Hepatocyte (in vitro differentiated cells): ENCODE measurements around the gene OPRL1. TPM values are rescaled to one million over a fixed set of nuclear protein-coding genes. Genes with fewer than 3 reads are reported as not detected.

ENCODE experiments used
- DNase-seq: peaks from one replicate; pipeline ENCODE4 v3.0.0-alpha.2; 2016; ENCODE audit warnings: low spot score
- H2AFZ ChIP-seq: fragments of 200-600 bp; sonication (generic); 2 replicates; pipeline ENCODE4 v1.6.0; 2016; ENCODE audit warnings: antibody characterized with exemption, mild to moderate bottlenecking
- H3K27ac ChIP-seq: fragments of 200-600 bp; sonication (generic); 2 replicates; pipeline ENCODE4 v1.5.1; 2016; ENCODE audit warnings: mild to moderate bottlenecking
- H3K27me3 ChIP-seq: fragments of 200-600 bp; sonication (generic); 2 replicates; pipeline ENCODE4 v1.6.1; 2016
- H3K36me3 ChIP-seq: fragments of 200-600 bp; sonication (generic); replicated peaks from 2 replicates; pipeline ENCODE4 v1.5.1; 2016; ENCODE audit warnings: low read depth; ENCODE audit not compliant: insufficient read depth
- H3K4me1 ChIP-seq: fragments of 200-600 bp; sonication (generic); 2 replicates; pipeline ENCODE4 v1.5.1; 2016; ENCODE audit warnings: mild to moderate bottlenecking, moderate library complexity; ENCODE audit not compliant: insufficient read depth
- H3K4me2 ChIP-seq: fragments of 200-600 bp; sonication (generic); 2 replicates; pipeline ENCODE4 v1.6.0; 2016
- H3K4me3 ChIP-seq: fragments of 200-600 bp; sonication (generic); 2 replicates; pipeline ENCODE4 v1.5.1; 2016; ENCODE audit warnings: mild to moderate bottlenecking
- H3K79me2 ChIP-seq: fragments of 200-600 bp; sonication (generic); 2 replicates; pipeline ENCODE4 v1.6.0; 2017; ENCODE audit warnings: mild to moderate bottlenecking
- H3K9me2 ChIP-seq: fragments of 200-600 bp; sonication (generic); replicated peaks from 2 replicates; pipeline ENCODE4 v1.6.0; 2017; ENCODE audit warnings: mild to moderate bottlenecking; ENCODE audit not compliant: insufficient read depth
- H3K9me3 ChIP-seq: fragments of 200-600 bp; sonication (generic); 2 replicates; pipeline ENCODE4 v1.5.1; 2016; ENCODE audit warnings: low read depth, mild to moderate bottlenecking
- H4K20me1 ChIP-seq: fragments of 200-600 bp; sonication (generic); 2 replicates; pipeline ENCODE4 v1.6.0; 2016; ENCODE audit warnings: mild to moderate bottlenecking; ENCODE audit not compliant: insufficient read depth, poor library complexity, severe bottlenecking
- EZH2 ChIP-seq: fragments of 200-600 bp; sonication (generic); IDR thresholded peaks from 2 replicates; pipeline ENCODE4 v1.6.1; 2016; ENCODE audit warnings: antibody characterized with exemption, mild to moderate bottlenecking, borderline replicate concordance
- EZH2phosphoT487 ChIP-seq: fragments of 200-600 bp; sonication (generic); IDR thresholded peaks from one replicate; pipeline ENCODE4 v1.6.1; 2018; ENCODE audit warnings: antibody characterized with exemption, mild to moderate bottlenecking, low read depth, moderate library complexity; ENCODE audit not compliant: unreplicated experiment, severe bottlenecking
- WGBS: methylation state at CpG from one replicate; pipeline ENCODE4 v1.1.6; 2016; ENCODE audit warnings: low lambda C conversion rate; ENCODE audit errors: missing lambda C conversion rate; 5-methylcytosine and 5-hydroxymethylcytosine counted together
- polyA plus RNA-seq: library from polyadenylated mRNA; unstranded; fragments of >200 nt; fragmentation: Nextera tagmentation; extraction: Ambion mirVana; gene quantifications from 2 replicates; pipeline ENCODE4 v1.2.1, GENCODE V29; 2016
- total RNA-seq: library from RNA; depleted of rRNA; stranded (reverse); fragments of >200 nt; gene quantifications from 2 replicates; pipeline ENCODE4 v1.2.3, GENCODE V29; 2014
- TF ChIP-seq, protein P1 (sequence below): fragments of 200-600 bp; sonication (generic); IDR thresholded peaks from 2 replicates; pipeline ENCODE4 v1.5.1; 2016; ENCODE audit warnings: antibody characterized with exemption, mild to moderate bottlenecking; ENCODE audit not compliant: poor library complexity

The OPRL1 gene
- total and polyA plus RNA-seq, 2 experiments from 2014 or later, result 0.50 to 1.5 TPM

GRCh38 chr20:64067733-64068307, 12.1 kb upstream of the OPRL1 start:
- DNase-seq, result no peak
- no peaks in the 10 kb centered on the region for H3K9me3 ChIP-seq
- no peak overlapping the region for H2AFZ ChIP-seq
- H3K79me2 ChIP-seq, result peaks cover 12% of the 10 kb centered on the region
- peaks cover 6% of the 10 kb centered on the region for H3K4me1 ChIP-seq
- no peaks in the 10 kb centered on the region for H3K36me3 ChIP-seq
- TF ChIP-seq EZH2 (no peak), EZH2phosphoT487 (no peak)
- TF ChIP-seq, protein P1, sequence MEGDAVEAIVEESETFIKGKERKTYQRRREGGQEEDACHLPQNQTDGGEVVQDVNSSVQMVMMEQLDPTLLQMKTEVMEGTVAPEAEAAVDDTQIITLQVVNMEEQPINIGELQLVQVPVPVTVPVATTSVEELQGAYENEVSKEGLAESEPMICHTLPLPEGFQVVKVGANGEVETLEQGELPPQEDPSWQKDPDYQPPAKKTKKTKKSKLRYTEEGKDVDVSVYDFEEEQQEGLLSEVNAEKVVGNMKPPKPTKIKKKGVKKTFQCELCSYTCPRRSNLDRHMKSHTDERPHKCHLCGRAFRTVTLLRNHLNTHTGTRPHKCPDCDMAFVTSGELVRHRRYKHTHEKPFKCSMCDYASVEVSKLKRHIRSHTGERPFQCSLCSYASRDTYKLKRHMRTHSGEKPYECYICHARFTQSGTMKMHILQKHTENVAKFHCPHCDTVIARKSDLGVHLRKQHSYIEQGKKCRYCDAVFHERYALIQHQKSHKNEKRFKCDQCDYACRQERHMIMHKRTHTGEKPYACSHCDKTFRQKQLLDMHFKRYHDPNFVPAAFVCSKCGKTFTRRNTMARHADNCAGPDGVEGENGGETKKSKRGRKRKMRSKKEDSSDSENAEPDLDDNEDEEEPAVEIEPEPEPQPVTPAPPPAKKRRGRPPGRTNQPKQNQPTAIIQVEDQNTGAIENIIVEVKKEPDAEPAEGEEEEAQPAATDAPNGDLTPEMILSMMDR, result no peak
- no peaks in the 10 kb centered on the region for H3K27me3 ChIP-seq
- no peaks in the 10 kb centered on the region for H4K20me1 ChIP-seq
- H3K4me3 ChIP-seq, result no peak overlapping the region
- H3K4me2 ChIP-seq, result no peak overlapping the region
- H3K9me2 ChIP-seq, result no peaks in the 10 kb centered on the region
- WGBS, result 87% methylated on average over 11 of the region's 12 CpGs
- no peak overlapping the region for H3K27ac ChIP-seq

GRCh38 chr20:64068386-64069208, 11.3 kb upstream of the OPRL1 start:
- H3K9me3 ChIP-seq, result no peaks in the 10 kb centered on the region
- no peaks in the 10 kb centered on the region for H3K36me3 ChIP-seq
- no peaks in the 10 kb centered on the region for H3K27me3 ChIP-seq
- WGBS, result 94% methylated on average over 12 of the region's 12 CpGs
- no peak overlapping the region for H2AFZ ChIP-seq
- H3K9me2 ChIP-seq, result no peaks in the 10 kb centered on the region
- H3K27ac ChIP-seq, result no peak overlapping the region
- no peak overlapping the region for H3K4me3 ChIP-seq
- peaks cover 8% of the 10 kb centered on the region for H3K79me2 ChIP-seq
- no peak for TF ChIP-seq EZH2phosphoT487
- TF ChIP-seq, protein P1, result no peak
- TF ChIP-seq EZH2, result no peak
- peaks cover 6% of the 10 kb centered on the region for H3K4me1 ChIP-seq
- DNase-seq, result no peak
- no peaks in the 10 kb centered on the region for H4K20me1 ChIP-seq
- no peak overlapping the region for H3K4me2 ChIP-seq

- H3K79me2 ChIP-seq, result peaks cover 2% of the 10 kb centered on the region
- WGBS, result 95% methylated on average over 19 of the region's 20 CpGs
These were observed 10.7 kb upstream of the OPRL1 start for GRCh38 chr20:64069209-64069613.

GRCh38 chr20:64069614-64070243, 10.2 kb upstream of the OPRL1 start:
- Histone ChIP-seq H3K4me3 (no peak overlapping the region), H3K27ac (no peak overlapping the region), H3K9me3 (no peaks in the 10 kb centered on the region), H4K20me1 (no peaks in the 10 kb centered on the region), H3K4me2 (no peak overlapping the region), H3K4me1 (no peaks in the 10 kb centered on the region), H3K36me3 (no peaks in the 10 kb centered on the region), H3K9me2 (no peaks in the 10 kb centered on the region), H3K79me2 (no peaks in the 10 kb centered on the region), H3K27me3 (no peaks in the 10 kb centered on the region), H2AFZ (no peak overlapping the region)
- no peak for TF ChIP-seq EZH2phosphoT487
- TF ChIP-seq EZH2, result no peak
- TF ChIP-seq, protein P1, result peak; percentile 68
- WGBS, result 54% methylated on average over 14 of the region's 14 CpGs
- no peak for DNase-seq

More at GRCh38 chr20:64069209-64069613, 10.7 kb upstream of the OPRL1 start:
- Histone ChIP-seq H3K4me1 (peaks cover under 1% of the 10 kb centered on the region), H3K9me3 (no peaks in the 10 kb centered on the region), H2AFZ (no peak overlapping the region), H3K9me2 (no peaks in the 10 kb centered on the region), H3K36me3 (no peaks in the 10 kb centered on the region), H3K27me3 (no peaks in the 10 kb centered on the region), H3K27ac (no peak overlapping the region), H3K4me3 (no peak overlapping the region), H3K4me2 (no peak overlapping the region), H4K20me1 (no peaks in the 10 kb centered on the region)
- DNase-seq, result no peak
- TF ChIP-seq EZH2, result no peak
